Left lung (tissue), 10 donors: ENCODE measurements around the gene COMMD1. TPM values are rescaled to one million over a fixed set of nuclear protein-coding genes. Genes with fewer than 3 reads are reported as not detected.

Experiments used
- ATAC-seq: fragments of 200-7000 bp; cut with Tn5 transposase; one replicate; pipeline ENCODE4 v1.9.1; 2020; ENCODE audit warnings: moderate library complexity
- DNase-seq, 4 donors: peaks; one replicate each; pipeline ENCODE4 v3.0.0-alpha.2; 2013 to 2020
- H3K27ac ChIP-seq, 2 donors: fragments of 200-600 bp; sonication (generic) in 1 of 2; one replicate each; pipeline versions ENCODE4 v1.5.0 to v1.8.0; 2020 to 2021
- H3K27me3 ChIP-seq, 2 donors: fragments of 200-600 bp; sonication (generic) in 1 of 2; one replicate each; pipeline versions ENCODE4 v1.5.0 to v1.8.0; 2020 to 2021
- H3K36me3 ChIP-seq, 2 donors: fragments of 200-600 bp; sonication (generic) in 1 of 2; one replicate each; pipeline versions ENCODE4 v1.5.0 to v1.8.0; 2020 to 2021
- H3K4me1 ChIP-seq, 2 donors: fragments of 200-600 bp; one replicate each; pipeline ENCODE4 v1.8.0; 2021
- H3K4me3 ChIP-seq, 2 donors: fragments of 200-600 bp; sonication (generic) in 1 of 2; one replicate each; pipeline versions ENCODE4 v1.5.0 to v1.8.0; 2020 to 2021; ENCODE audit warnings: mild to moderate bottlenecking in 1 of 2
- H3K9me3 ChIP-seq, 2 donors: fragments of 200-600 bp; sonication (generic) in 1 of 2; one replicate each; pipeline versions ENCODE4 v1.5.0 to v1.8.0; 2020 to 2021
- intact Hi-C, 2 donors: fragments of 100-400 bp; cut with DNase I; formaldehyde crosslinking; loops; one replicate each; pipeline versions ENCODE4 v1.11.2 to v1.14.2; 2022
- polyA plus RNA-seq, 6 donors: library from polyadenylated mRNA; unstranded; fragments of 120-200 nt; gene quantifications; one replicate each; pipeline ENCODE4 v1.2.1, GENCODE V29; 2013; ENCODE audit not compliant: insufficient read length in 6 of 6
- total RNA-seq, 2 donors: library from RNA; stranded (reverse); fragmentation: NEBNext Ultra II Directional; extraction: Animal tissue kit (Norgen Biotek cat#: 25700); gene quantifications; one replicate each; pipeline ENCODE4 v1.2.1, GENCODE V29; 2021
- TF ChIP-seq, protein P1 (sequence below), 2 donors: fragments of 200-600 bp; sonication (generic) in 1 of 2; IDR thresholded peaks; one replicate each; pipeline versions ENCODE4 v1.5.0 to v1.8.0; 2021; ENCODE audit warnings: antibody characterized with exemption in 2 of 2
- donor health status: DM: no; HTN: yes; CAD: no.
- donor health status: DM: no; HTN: no; CAD: no.

Gene COMMD1
- total and polyA plus RNA-seq, 8 donors: 34.1 to 91.5 (median 77.3) TPM

- DNase-seq: no peak
These were observed 137.5 kb downstream of the COMMD1 start for GRCh38 chr2:62042944-62043343.

DNA sequence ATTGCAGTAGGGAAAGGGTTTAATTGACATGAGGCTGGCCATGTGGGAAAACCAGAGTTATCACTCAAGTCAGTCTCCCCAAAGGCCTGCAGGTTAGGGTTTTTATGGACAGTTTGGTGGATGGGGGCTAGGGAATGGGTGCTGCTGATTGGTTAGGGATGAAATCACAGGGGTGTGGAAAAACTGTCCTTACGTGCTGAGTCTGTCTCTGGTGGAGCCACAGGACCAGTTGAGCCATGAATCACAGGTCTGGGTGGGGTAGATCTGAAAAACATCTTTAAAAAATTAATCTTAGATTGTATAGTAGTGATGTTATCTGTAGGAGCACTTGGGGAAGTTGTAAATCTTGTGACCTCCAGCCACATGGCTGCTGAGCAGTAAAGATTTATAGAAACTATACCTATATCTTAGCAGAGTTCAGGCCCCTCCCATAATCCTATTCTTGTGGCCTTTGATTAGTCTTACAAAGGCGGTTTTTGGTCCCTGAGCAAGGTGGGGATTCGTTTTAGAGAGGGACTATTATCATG, 139.6 kb downstream of the COMMD1 start:
- Histone ChIP-seq H3K9me3 (peaks cover 0 to 10% of the 10 kb centered on the region in 2 donors), H3K27me3 (no peaks in the 10 kb centered on the region), H3K4me3 (no peak overlapping the region), H3K27ac (no peak overlapping the region), H3K4me1 (peaks cover 0 to 2% of the 10 kb centered on the region in 2 donors), H3K36me3 (no peaks in the 10 kb centered on the region)
- intact Hi-C loops: no loop called here
- no peak for DNase-seq
- TF ChIP-seq, protein P1, sequence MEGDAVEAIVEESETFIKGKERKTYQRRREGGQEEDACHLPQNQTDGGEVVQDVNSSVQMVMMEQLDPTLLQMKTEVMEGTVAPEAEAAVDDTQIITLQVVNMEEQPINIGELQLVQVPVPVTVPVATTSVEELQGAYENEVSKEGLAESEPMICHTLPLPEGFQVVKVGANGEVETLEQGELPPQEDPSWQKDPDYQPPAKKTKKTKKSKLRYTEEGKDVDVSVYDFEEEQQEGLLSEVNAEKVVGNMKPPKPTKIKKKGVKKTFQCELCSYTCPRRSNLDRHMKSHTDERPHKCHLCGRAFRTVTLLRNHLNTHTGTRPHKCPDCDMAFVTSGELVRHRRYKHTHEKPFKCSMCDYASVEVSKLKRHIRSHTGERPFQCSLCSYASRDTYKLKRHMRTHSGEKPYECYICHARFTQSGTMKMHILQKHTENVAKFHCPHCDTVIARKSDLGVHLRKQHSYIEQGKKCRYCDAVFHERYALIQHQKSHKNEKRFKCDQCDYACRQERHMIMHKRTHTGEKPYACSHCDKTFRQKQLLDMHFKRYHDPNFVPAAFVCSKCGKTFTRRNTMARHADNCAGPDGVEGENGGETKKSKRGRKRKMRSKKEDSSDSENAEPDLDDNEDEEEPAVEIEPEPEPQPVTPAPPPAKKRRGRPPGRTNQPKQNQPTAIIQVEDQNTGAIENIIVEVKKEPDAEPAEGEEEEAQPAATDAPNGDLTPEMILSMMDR (IDR thresholded peaks at IDR 0.05): no peak
- ATAC-seq: no peak

More at GRCh38 chr2:62042944-62043343, 137.5 kb downstream of the COMMD1 start:
- intact Hi-C loops: no loop called here
- Histone ChIP-seq H3K36me3 (no peaks in the 10 kb centered on the region), H3K9me3 (peaks cover 0 to 10% of the 10 kb centered on the region in 2 donors), H3K4me1 (peaks cover 0 to 16% of the 10 kb centered on the region in 2 donors), H3K4me3 (no peak overlapping the region), H3K27me3 (no peaks in the 10 kb centered on the region), H3K27ac (no peak overlapping the region)
- no peak for ATAC-seq
- TF ChIP-seq, protein P1 (IDR thresholded peaks at IDR 0.05): no peak

DNA sequence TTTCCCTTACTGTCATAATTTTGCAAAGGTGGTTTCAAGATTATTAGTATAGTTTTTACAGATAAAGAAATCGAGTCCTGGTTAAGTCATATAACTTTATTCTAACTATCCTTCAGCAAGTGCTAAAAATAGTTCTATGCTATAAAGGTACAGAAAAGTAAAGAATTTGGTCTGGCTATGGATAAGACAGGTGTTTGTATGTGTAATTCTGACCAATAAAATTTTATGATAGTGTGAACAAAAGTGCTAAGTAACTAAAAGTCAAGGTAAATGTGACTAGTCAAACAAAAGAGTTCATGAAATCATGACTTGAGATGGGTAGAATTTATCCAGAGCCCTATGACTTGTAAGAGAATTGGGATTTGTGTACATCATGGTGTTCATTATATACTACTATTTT, 140.7 kb downstream of the COMMD1 start:
- Histone ChIP-seq H3K36me3 (no peaks in the 10 kb centered on the region), H3K9me3 (peaks cover 0 to 10% of the 10 kb centered on the region in 2 donors), H3K4me1 (no peaks in the 10 kb centered on the region), H3K27me3 (no peaks in the 10 kb centered on the region), H3K27ac (no peak overlapping the region), H3K4me3 (no peak overlapping the region)
- intact Hi-C loops: no loop called here
- ATAC-seq (no peak), DNase-seq (no peak)
- TF ChIP-seq, protein P1 (IDR thresholded peaks at IDR 0.05): no peak

- ATAC-seq (no peak), DNase-seq (no peak)
- no peaks in the 10 kb centered on the region for H3K9me3 ChIP-seq
- no peaks in the 10 kb centered on the region for H3K27me3 ChIP-seq
- no peaks in the 10 kb centered on the region for H3K36me3 ChIP-seq
- H3K27ac ChIP-seq: no peak overlapping the region
- H3K4me1 ChIP-seq: no peaks in the 10 kb centered on the region
- intact Hi-C loops: no loop called here
- H3K4me3 ChIP-seq: no peak overlapping the region
- TF ChIP-seq, protein P1 (IDR thresholded peaks at IDR 0.05): no peak
These were observed 145.1 kb downstream of the COMMD1 start for GRCh38 chr2:62050456-62051045.

- Histone ChIP-seq H3K27ac (no peak overlapping the region), H3K27me3 (no peaks in the 10 kb centered on the region), H3K9me3 (no peaks in the 10 kb centered on the region), H3K36me3 (no peaks in the 10 kb centered on the region), H3K4me1 (no peaks in the 10 kb centered on the region), H3K4me3 (no peak overlapping the region)
- TF ChIP-seq, protein P1 (IDR thresholded peaks at IDR 0.05): no peak
- DNase-seq (no peak), ATAC-seq (no peak)
- intact Hi-C loops: no loop called here
These were observed 148.7 kb downstream of the COMMD1 start for GRCh38 chr2:62054029-62054791.
